ENCODE data around the gene LANCL1. TPM values are rescaled to one million over a fixed set of nuclear protein-coding genes. Genes with fewer than 3 reads are reported as not detected.

Gene LANCL1
- total RNA-seq, 1 experiment from 2014 or later, result 61.5 TPM

GRCh38 chr2:210480079-210480478 is 3.5 kb upstream of the LANCL1 start (continued):
- TF ChIP-seq, protein P1, sequence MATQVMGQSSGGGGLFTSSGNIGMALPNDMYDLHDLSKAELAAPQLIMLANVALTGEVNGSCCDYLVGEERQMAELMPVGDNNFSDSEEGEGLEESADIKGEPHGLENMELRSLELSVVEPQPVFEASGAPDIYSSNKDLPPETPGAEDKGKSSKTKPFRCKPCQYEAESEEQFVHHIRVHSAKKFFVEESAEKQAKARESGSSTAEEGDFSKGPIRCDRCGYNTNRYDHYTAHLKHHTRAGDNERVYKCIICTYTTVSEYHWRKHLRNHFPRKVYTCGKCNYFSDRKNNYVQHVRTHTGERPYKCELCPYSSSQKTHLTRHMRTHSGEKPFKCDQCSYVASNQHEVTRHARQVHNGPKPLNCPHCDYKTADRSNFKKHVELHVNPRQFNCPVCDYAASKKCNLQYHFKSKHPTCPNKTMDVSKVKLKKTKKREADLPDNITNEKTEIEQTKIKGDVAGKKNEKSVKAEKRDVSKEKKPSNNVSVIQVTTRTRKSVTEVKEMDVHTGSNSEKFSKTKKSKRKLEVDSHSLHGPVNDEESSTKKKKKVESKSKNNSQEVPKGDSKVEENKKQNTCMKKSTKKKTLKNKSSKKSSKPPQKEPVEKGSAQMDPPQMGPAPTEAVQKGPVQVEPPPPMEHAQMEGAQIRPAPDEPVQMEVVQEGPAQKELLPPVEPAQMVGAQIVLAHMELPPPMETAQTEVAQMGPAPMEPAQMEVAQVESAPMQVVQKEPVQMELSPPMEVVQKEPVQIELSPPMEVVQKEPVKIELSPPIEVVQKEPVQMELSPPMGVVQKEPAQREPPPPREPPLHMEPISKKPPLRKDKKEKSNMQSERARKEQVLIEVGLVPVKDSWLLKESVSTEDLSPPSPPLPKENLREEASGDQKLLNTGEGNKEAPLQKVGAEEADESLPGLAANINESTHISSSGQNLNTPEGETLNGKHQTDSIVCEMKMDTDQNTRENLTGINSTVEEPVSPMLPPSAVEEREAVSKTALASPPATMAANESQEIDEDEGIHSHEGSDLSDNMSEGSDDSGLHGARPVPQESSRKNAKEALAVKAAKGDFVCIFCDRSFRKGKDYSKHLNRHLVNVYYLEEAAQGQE (IDR thresholded peaks at IDR 0.05; ENCODE audit: low read depth), result no peak
- no peak for TF ChIP-seq RAD21 (IDR thresholded peaks at IDR 0.05; ENCODE audit: low read depth)

DNA sequence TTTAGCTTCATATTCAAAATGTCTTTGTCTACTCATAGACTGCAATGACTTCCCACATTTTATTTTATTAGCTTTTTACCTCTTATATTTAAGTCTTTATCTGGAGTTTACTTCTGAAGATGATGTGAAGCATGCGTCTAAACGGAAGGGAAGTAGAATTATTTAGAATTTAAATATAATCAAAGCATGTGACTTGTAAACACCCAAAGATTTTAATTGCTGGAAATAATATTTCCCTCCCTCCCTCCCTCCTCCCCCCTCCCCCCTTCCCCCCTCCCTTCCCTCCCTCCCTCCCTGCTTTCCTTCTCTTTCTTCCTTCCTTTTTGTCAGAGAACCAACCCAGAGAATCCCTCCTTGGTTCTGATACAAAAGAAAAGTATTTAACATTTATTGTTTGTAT is 2.1 kb upstream of the LANCL1 start:
- POLR2A ChIA-PET, result interaction anchor here (0.8 kb wide), 1 partner anchor 240 kb away, joined by 4 read pairs; no protein-coding TSS in a partner anchor
- no TSS peak for BruUV-seq (replicated peaks)
- Histone ChIP-seq H3K27me3 (ENCODE audit: insufficient read depth, low read length) (no peaks in the 10 kb centered on the region), H3K36me3 (ENCODE audit: control insufficient read depth in 1 of 2, insufficient read depth in 2 of 2, low read length in 2 of 2) (no peaks in the 10 kb centered on the region), H3K79me2 (ENCODE audit: insufficient read depth, low read length) (no peaks in the 10 kb centered on the region), H3K27ac (ENCODE audit: low read depth, low read length) (no peak overlapping the region), H2AFZ (ENCODE audit: low read depth, low read length, poor library complexity, severe bottlenecking) (no peak overlapping the region), H3K4me3 (replicated peaks in 1 of 2; ENCODE audit: low read depth in 1 of 2, low read length in 2 of 2) (peak overlapping the region; percentile 85), H3K9ac (ENCODE audit: low read length) (peak overlapping the region; percentile 78; the same call in 1 of the 2 replicates), H3K4me2 (ENCODE audit: low read length) (peak overlapping the region; percentile 87), H3K9me3 (ENCODE audit: control insufficient read depth in 1 of 2, insufficient read depth in 1 of 2, low read depth in 1 of 2, low read length in 2 of 2) (no peaks in the 10 kb centered on the region), H3K9me2 (ENCODE audit: insufficient read depth) (no peaks in the 10 kb centered on the region), H3K4me1 (ENCODE audit: control insufficient read depth in 1 of 2, insufficient read depth in 2 of 2, low read length in 2 of 2) (peaks cover 5 to 22% of the 10 kb centered on the region in 2 experiments; a peak in 3 of 4 replicates), H4K20me1 (ENCODE audit: insufficient read depth) (no peaks in the 10 kb centered on the region)
- RAD21 ChIA-PET (ENCODE audit: low non-redundant PET in 1 of 2, low total read pairs in 2 of 2, uncharacterized antibody in 2 of 2, unreplicated experiment in 2 of 2), result no interaction called here
- intact Hi-C loops (cut with micrococcal nuclease), result no loop called here
- TF ChIP-seq MAX (IDR thresholded peaks at IDR 0.05) (no peak), SRF (IDR thresholded peaks at IDR 0.05; ENCODE audit: low read depth) (no peak), ELF1 (IDR thresholded peaks at IDR 0.05; ENCODE audit: borderline replicate concordance, low read depth) (no peak), FOSL1 (IDR thresholded peaks at IDR 0.05; ENCODE audit: low read depth) (no peak), POLR2AphosphoS5 (IDR thresholded peaks at IDR 0.05; ENCODE audit: low read depth, low read length) (no peak), TCF7L2 (IDR thresholded peaks at IDR 0.05; ENCODE audit: borderline replicate concordance, extremely low read depth, insufficient read depth, insufficient read length) (no peak), SIN3A (IDR thresholded peaks at IDR 0.05; ENCODE audit: low read depth) (no peak)
- CTCF ChIA-PET, result no interaction called here
- DNase-seq (ENCODE audit: low read depth, low spot score) (no peak), ATAC-seq (no peak)
